ENCODE measurements around the gene FLNB. TPM values are rescaled to one million over a fixed set of nuclear protein-coding genes. Genes with fewer than 3 reads are reported as not detected.

FLNB gene
- total RNA-seq, 1 donor from 2014 or later, result 216 TPM

DNA sequence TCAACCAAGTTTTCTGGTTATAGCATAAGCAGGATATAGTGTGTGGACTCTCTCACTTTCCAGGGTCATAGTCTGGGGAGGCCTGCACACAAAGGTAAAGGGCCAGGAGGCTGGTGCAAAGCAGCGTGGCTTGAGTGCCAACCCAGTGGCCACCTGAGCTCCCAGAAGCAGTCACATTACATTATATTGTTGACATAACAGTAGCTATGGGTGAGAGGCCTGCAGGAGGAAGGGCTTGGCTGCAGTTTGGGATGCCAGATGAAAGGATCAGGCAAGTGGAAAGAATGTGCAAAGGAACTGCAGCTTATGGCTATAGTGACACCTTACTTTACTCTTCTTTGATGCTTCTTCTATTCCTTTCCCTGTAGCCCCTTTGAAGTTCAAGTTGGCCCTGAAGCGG is 96.5 kb downstream of the FLNB start:
- Mint-ChIP-seq H3K9me3 (ENCODE audit: unreplicated experiment) (no peaks in the 10 kb centered on the region), H3K36me3 (ENCODE audit: low read depth, unreplicated experiment) (peaks cover 46% of the 10 kb centered on the region), H3K27me3 (ENCODE audit: unreplicated experiment) (peaks cover 3% of the 10 kb centered on the region), H3K4me1 (ENCODE audit: unreplicated experiment) (peaks cover 4% of the 10 kb centered on the region), H3K27ac (ENCODE audit: unreplicated experiment) (no peak overlapping the region), H3K4me3 (ENCODE audit: unreplicated experiment) (no peak overlapping the region)
- no peak for DNase-seq (ENCODE audit: low spot score)
- TF ChIP-seq, protein P1, sequence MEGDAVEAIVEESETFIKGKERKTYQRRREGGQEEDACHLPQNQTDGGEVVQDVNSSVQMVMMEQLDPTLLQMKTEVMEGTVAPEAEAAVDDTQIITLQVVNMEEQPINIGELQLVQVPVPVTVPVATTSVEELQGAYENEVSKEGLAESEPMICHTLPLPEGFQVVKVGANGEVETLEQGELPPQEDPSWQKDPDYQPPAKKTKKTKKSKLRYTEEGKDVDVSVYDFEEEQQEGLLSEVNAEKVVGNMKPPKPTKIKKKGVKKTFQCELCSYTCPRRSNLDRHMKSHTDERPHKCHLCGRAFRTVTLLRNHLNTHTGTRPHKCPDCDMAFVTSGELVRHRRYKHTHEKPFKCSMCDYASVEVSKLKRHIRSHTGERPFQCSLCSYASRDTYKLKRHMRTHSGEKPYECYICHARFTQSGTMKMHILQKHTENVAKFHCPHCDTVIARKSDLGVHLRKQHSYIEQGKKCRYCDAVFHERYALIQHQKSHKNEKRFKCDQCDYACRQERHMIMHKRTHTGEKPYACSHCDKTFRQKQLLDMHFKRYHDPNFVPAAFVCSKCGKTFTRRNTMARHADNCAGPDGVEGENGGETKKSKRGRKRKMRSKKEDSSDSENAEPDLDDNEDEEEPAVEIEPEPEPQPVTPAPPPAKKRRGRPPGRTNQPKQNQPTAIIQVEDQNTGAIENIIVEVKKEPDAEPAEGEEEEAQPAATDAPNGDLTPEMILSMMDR (IDR thresholded peaks at IDR 0.05; ENCODE audit: unreplicated experiment), result no peak

DNA sequence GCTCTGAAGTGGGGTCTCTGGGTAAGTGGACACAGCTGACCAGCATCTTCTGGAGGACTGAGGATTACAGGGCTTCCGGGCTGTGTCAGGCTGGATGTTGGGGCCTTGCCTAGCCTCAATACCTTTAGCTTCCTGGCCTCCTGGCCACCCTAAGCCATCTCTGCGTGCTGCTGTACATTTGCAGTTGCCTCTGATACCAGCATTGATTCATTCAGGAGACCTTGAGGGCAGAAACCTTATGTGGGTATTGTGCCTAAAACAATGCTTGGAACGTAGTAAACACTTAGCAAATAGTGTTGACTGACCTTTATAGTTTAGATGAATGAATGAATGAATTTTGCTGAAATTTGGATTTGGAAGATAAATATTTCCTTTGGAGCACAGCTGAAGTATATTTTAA is 97.0 kb downstream of the FLNB start:
- Mint-ChIP-seq H3K9me3 (ENCODE audit: unreplicated experiment) (no peaks in the 10 kb centered on the region), H3K4me1 (ENCODE audit: unreplicated experiment) (no peaks in the 10 kb centered on the region), H3K4me3 (ENCODE audit: unreplicated experiment) (no peak overlapping the region), H3K27ac (ENCODE audit: unreplicated experiment) (no peak overlapping the region), H3K27me3 (ENCODE audit: unreplicated experiment) (peaks cover 3% of the 10 kb centered on the region), H3K36me3 (ENCODE audit: low read depth, unreplicated experiment) (peaks cover 50% of the 10 kb centered on the region)
- TF ChIP-seq, protein P1 (IDR thresholded peaks at IDR 0.05; ENCODE audit: unreplicated experiment), result no peak
- DNase-seq (ENCODE audit: low spot score), result no peak

DNA sequence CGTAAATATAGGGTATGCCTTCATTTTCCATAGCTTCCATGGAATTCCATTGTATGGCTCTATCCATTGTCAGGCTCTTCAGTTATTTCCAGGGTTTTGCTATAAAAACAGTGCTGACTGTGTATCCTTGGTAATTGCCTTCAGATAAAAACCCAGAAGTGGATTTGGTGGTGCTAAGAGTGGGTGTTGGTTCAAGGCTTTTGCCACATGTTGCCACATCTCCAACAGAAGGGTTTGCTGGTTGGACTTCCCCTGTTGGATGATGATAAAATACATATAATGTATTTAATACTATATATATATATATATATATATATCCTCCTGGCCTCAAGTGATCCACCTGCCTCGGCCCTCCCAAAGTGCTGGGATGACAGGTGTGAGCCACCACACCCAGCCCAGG is 97.8 kb downstream of the FLNB start:
- TF ChIP-seq, protein P1 (IDR thresholded peaks at IDR 0.05; ENCODE audit: unreplicated experiment), result no peak
- no peak for DNase-seq (ENCODE audit: low spot score)
- no peak overlapping the region for H3K27ac Mint-ChIP-seq (ENCODE audit: unreplicated experiment)
- H3K9me3 Mint-ChIP-seq (ENCODE audit: unreplicated experiment), result no peaks in the 10 kb centered on the region
- no peaks in the 10 kb centered on the region for H3K4me1 Mint-ChIP-seq (ENCODE audit: unreplicated experiment)
- no peak overlapping the region for H3K4me3 Mint-ChIP-seq (ENCODE audit: unreplicated experiment)
- H3K27me3 Mint-ChIP-seq (ENCODE audit: unreplicated experiment), result peaks cover 3% of the 10 kb centered on the region
- H3K36me3 Mint-ChIP-seq (ENCODE audit: low read depth, unreplicated experiment), result peaks cover 48% of the 10 kb centered on the region

DNA sequence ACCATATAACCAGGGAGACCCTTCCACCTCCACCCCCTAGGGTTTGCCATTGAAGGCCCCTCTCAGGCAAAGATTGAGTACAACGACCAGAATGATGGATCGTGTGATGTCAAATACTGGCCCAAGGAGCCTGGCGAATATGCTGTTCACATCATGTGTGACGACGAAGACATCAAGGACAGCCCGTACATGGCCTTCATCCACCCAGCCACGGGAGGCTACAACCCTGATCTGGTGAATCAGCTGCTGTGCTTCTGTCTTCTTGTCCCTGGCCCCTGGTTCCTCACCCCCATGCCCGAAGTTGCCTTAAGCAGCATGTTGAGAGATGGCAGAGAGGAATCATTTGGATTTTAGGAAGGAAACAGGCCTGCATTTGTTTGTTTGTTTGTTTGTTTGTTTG is 98.4 kb downstream of the FLNB start:
- no peak for DNase-seq (ENCODE audit: low spot score)
- no peaks in the 10 kb centered on the region for H3K9me3 Mint-ChIP-seq (ENCODE audit: unreplicated experiment)
- TF ChIP-seq, protein P1 (IDR thresholded peaks at IDR 0.05; ENCODE audit: unreplicated experiment), result no peak
- no peak overlapping the region for H3K27ac Mint-ChIP-seq (ENCODE audit: unreplicated experiment)
- H3K4me3 Mint-ChIP-seq (ENCODE audit: unreplicated experiment), result no peak overlapping the region
- H3K27me3 Mint-ChIP-seq (ENCODE audit: unreplicated experiment), result peaks cover 5% of the 10 kb centered on the region
- no peaks in the 10 kb centered on the region for H3K4me1 Mint-ChIP-seq (ENCODE audit: unreplicated experiment)
- peaks cover 42% of the 10 kb centered on the region for H3K36me3 Mint-ChIP-seq (ENCODE audit: low read depth, unreplicated experiment)

DNA sequence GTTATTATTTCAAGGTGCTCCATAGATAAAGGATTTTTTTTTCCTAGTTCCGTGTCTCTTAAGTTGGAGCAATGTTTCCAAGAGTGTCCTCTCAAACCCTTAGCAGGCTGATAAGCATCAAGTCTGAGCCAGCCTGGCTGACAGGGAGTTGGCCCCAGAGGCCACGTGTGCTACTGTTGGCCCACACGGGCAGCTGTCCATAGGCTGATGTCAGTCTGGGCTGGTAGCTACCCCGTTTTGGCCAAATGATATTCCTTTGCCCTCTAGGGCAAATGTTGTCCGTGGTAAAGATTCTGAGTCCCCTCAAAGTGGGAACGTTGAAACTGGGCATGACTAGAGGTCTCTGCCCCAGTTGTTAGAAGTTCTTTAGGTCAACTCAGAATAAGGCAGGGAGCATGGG is 99.4 kb downstream of the FLNB start:
- Mint-ChIP-seq H3K27me3 (ENCODE audit: unreplicated experiment) (peaks cover 6% of the 10 kb centered on the region), H3K36me3 (ENCODE audit: low read depth, unreplicated experiment) (peaks cover 44% of the 10 kb centered on the region), H3K4me1 (ENCODE audit: unreplicated experiment) (no peaks in the 10 kb centered on the region), H3K4me3 (ENCODE audit: unreplicated experiment) (peak overlapping the region; percentile 65), H3K9me3 (ENCODE audit: unreplicated experiment) (no peaks in the 10 kb centered on the region), H3K27ac (ENCODE audit: unreplicated experiment) (no peak overlapping the region)
- no peak for DNase-seq (ENCODE audit: low spot score)
- TF ChIP-seq, protein P1 (IDR thresholded peaks at IDR 0.05; ENCODE audit: unreplicated experiment), result no peak

All from endothelial cell (in vitro differentiated cells).